T47D (cell line): ENCODE measurements around the gene EPB41L5.

Experiments
- DNase-seq, 2 experiments: peaks; one replicate each; pipeline versions ENCODE4 v3.0.0 to v3.0.0-alpha.2; 2011 to 2012; ENCODE audit warnings: low read depth in 1 of 2, low spot score in 1 of 2
- JUND ChIP-seq: IDR thresholded peaks from 2 replicates; pipeline ENCODE4 v1.6.1; 2012; ENCODE audit warnings: low read depth
- in situ Hi-C: cut with HindIII; loops from 2 replicates; pipeline ENCODE4 v1.10.0; 2016; ENCODE audit warnings: low sequenced_read_pairs, low pct_unique_long_range_greater_than_20kb

EPB41L5 gene

DNA sequence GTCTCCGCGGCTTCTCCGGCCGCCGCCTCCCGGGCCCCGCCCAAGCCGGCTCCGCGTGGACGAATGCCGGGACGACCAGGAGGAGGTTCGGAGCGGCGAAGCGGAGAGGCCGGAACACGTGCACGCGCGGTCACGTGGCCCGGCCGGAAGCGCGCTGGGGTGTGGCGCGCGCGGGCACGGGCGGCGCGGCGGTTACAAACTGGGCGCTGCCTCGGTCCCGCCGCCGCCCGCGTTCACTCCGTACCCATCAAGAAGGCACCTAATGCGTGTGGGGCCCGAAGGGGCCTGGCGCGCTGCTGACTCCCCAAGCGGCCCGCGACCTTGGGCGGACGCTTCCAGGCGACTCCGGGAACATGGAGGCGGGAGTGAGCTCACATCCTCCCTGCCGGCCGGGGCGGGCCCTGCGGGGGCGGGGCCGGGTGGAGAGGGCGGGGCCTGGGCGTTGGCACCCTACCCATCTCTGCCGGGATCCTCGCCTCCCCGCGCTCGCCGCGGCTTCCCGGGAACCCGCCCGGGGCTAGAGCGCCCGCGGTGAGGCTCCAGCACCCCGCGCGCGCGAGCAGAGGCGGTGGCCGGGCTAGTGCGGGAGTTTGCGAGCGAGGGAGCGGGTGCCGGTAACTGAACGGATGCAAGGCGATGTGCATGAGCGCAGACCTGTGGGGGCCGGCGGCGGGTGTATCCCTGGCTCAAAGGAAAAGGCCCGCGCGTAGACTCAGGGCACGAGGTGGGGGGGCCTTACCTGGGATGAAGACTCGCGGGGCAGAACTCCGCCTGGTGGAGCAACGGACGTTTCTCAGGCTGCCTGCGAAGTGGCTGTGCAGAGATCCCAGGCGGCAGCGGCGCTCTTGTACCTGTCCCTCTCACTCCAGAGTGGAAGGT lies 210.4 kb downstream of the EPB41L5 start, which contains the start of gene TMEM185B:
Gene TMEM185B, minus strand, starts transcription at position 367 of the 879 bp plus-strand sequence. CDS start 424 bp downstream, outside the sequence.
- in situ Hi-C loops = no loop called here
- no peak for TF ChIP-seq JUND
- DNase-seq = peak; percentile 89 to 90

DNA sequence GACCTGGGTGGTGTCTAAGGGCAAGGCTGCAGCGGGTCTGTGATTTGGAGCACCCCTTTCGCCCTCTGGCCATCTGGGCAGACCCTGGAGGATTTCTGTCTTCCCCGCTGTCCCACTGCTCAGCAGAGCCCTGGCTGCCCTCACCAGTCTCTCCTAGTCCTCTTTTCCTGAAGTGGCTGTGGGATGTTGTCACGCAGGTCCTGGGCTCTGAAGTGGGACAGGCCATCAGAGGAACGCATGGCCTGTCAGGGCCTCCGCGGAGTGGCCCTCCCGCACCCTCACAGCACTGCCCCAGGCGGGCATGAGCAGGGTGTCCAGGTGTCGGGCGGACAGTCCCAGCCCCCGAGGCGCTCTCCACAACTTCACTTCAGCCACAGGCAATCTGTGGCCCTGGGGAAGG lies 211.4 kb downstream of the EPB41L5 start:
- no peak for TF ChIP-seq JUND
- no peak for DNase-seq
- in situ Hi-C loops = no loop called here

DNA sequence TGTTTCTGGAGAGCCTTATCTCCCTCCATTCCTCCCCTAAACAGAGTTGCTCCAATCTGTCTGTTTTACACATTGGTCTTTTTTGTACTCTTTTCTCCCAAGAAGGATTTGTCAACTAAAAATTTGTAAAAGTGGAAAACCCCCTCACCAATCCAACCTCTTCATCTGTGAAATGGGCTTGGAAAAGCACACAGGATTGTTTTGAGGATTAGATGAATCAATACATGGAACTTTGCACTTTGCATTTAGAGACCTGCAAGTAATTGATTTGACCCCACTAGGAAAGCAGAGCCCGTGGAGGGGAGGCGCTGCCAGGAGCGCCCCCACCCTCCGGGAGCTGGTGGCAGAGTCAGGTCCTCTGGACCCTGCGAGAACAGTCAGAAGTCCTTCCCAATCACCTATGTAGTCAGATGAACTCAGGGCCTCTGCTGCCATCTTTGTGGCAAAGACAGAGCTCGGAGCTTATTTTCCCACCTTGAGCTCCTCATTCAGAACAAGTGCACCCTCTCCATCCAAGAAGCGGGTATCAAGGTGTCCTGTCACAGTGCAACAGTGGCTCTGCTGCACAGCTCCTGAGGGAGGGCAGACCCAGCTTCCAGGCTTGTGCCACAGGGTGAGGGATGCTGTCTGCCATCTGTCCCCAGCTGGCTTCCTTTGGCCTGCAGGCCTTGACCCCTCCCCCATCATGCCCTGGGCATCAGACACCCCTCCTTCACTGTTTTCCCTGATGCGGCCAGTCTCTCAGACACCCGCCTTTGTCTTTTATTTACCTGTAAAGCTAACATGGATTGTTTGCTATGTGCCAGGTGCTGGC lies 212.1 kb downstream of the EPB41L5 start:
- peak in 1 of 2 experiments; percentile 38 for DNase-seq
- no peak for TF ChIP-seq JUND
- in situ Hi-C loops = no loop called here

DNA sequence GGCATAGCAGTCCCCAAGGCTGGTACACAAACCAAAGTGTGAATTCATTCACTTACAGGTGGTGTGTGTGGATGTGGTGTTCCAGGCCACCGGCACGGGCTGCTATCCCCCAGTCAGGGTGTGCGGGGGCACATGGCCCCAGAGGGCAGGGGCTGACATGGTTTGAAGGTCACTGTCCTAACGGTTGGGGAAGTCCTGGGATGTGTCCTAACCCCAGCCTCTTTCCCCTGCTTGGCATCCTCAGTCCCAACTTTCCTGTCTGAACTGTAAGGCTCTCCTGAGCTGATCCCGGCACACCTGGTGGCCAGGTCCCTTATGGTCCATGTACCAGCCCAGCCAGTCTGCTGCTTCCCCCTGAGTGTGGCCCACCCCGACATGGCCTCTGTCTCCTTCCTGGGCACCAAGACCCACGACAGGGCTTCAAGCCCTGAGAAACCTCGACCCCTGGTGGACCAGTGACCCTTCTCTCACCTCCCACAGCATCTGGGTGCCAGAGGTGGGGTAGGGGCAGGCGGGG lies 212.7 kb downstream of the EPB41L5 start:
- DNase-seq = no peak
- TF ChIP-seq JUND = no peak
- in situ Hi-C loops = no loop called here

DNA sequence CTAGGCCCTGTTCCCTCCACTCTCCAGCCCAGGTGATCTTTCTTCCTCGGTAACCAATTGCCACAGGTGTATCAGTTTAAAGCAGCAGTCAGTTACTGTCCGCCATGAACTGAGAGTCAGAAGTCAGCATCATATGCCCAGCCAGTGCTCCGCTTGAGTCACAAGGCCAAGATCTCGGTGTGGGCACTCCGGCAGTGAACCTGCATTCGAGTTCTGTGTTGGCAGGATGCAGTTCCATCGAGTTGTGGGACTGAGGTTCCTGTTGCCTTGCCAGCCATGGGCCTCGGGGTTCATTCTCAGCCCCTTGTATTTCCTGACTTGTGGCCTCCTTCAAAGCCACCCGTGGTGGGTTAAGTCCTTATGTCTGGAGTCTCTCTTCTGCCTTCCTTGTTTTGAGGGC lies 213.4 kb downstream of the EPB41L5 start:
- no peak for DNase-seq
- in situ Hi-C loops = no loop called here
- no peak for TF ChIP-seq JUND

DNA sequence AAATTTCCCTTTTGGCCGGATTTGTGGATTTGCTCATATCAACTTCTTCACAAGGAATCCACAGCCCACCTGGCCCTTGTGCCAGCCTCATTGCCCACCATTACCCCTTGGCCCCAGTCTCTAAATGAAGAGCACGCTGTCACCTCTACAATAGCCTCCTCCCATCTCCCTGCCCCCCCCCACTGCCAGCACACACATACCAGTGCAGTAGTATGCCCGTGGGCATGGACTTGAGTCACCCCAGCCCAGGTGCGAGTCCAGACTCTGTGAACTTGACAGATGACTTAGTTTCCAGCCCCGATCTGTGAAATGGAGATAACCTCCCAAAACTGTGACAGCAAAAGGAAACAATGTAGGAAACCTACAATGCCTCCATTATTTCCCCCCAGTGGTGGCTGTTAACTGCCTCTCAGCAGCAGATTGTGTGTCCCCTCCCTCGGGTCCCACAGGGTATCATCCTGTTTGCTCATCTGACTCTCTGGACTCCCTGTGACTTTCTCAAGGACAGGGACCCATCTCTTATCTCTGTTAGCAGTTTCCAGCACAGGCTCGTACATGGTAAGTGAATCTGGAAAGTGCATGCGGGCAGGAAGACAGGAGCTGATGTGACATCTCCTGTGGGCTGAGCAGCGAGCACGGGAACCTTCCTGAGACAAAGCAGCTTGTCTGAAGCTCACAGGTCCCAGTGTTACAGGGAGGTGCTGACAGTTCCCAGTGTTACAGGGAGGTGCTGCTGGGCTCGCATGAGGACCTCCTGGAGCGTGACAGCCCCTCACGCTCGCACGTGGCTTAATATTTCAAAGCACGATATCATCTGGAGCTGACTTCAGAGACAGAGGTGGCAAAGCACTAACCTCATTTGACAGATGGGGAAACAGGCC lies 214.5 kb downstream of the EPB41L5 start:
- DNase-seq = peak in 1 of 2 experiments; percentile 47
- TF ChIP-seq JUND = no peak
- in situ Hi-C loops = no loop called here

DNA sequence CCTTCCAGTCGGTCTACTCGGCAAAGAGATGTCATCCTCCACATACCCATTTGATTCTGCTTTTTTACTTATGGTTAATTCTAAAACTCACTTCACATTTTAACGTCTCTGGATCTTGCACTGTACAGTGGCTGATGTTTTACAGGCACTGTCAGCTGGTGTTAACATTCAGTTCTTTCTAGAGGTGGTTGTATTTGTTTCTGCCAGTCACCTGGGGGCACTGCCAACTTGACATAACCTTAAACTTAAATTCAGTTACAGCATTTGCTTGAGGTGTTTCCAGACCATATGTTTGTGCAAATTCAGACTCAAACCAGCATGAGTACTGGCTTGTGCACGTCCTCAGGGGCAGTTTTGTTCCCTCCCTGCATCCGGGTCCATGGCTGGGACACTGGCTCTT lies 215.6 kb downstream of the EPB41L5 start:
- TF ChIP-seq JUND = no peak
- in situ Hi-C loops = no loop called here
- peak in 1 of 2 experiments; percentile 74 for DNase-seq
